Measurements from ENCODE around the gene NFS1.

- TF ChIP-seq, protein P1, sequence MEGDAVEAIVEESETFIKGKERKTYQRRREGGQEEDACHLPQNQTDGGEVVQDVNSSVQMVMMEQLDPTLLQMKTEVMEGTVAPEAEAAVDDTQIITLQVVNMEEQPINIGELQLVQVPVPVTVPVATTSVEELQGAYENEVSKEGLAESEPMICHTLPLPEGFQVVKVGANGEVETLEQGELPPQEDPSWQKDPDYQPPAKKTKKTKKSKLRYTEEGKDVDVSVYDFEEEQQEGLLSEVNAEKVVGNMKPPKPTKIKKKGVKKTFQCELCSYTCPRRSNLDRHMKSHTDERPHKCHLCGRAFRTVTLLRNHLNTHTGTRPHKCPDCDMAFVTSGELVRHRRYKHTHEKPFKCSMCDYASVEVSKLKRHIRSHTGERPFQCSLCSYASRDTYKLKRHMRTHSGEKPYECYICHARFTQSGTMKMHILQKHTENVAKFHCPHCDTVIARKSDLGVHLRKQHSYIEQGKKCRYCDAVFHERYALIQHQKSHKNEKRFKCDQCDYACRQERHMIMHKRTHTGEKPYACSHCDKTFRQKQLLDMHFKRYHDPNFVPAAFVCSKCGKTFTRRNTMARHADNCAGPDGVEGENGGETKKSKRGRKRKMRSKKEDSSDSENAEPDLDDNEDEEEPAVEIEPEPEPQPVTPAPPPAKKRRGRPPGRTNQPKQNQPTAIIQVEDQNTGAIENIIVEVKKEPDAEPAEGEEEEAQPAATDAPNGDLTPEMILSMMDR (IDR thresholded peaks at IDR 0.05): no peak
- TF ChIP-seq POLR2A (IDR thresholded peaks at IDR 0.05) (no peak), POLR2AphosphoS5 (IDR thresholded peaks at IDR 0.05) (no peak)
Measured at GRCh38 chr20:35700625-35701148, 1.5 kb upstream of the NFS1 start.
